SK-N-SH treated with all-trans-retinoic acid at 6 μM for 48 hours (cell line): ENCODE results near the gene LMF1.

Experiments
- ATAC-seq: fragments of 200-7000 bp; cut with Tn5 transposase; 3 replicates; pipeline ENCODE4 v1.9.1; 2020; ENCODE audit warnings: mild to moderate bottlenecking, moderate library complexity
- ARNTL ChIP-seq: fragments of 450-650 bp; formaldehyde crosslinking; IDR thresholded peaks from 2 replicates; pipeline ENCODE4 v1.5.0; 2020; ENCODE audit warnings: low read depth, mild to moderate bottlenecking, moderate library complexity, borderline replicate concordance
- BACH2 ChIP-seq: fragments of 250-450 bp; sonication (Bioruptor Pico); IDR thresholded peaks from 2 replicates; pipeline ENCODE4 v1.9.0; 2021; ENCODE audit warnings: mild to moderate bottlenecking, borderline replicate concordance
- CSDC2 ChIP-seq: fragments of 250-450 bp; sonication (Bioruptor Pico); IDR thresholded peaks from 2 replicates; pipeline ENCODE4 v1.5.0; 2020; ENCODE audit warnings: mild to moderate bottlenecking, moderate library complexity
- CSRNP3 ChIP-seq: fragments of 250-450 bp; sonication (Bioruptor Pico); IDR thresholded peaks from 2 replicates; pipeline ENCODE4 v1.5.1; 2021; ENCODE audit warnings: mild to moderate bottlenecking, moderate library complexity
- ESRRG ChIP-seq: fragments of 250-450 bp; sonication (Bioruptor Pico); IDR thresholded peaks from 2 replicates; pipeline ENCODE4 v1.6.1; 2021; ENCODE audit warnings: mild to moderate bottlenecking
- ISL1 ChIP-seq: fragments of 250-450 bp; sonication (Bioruptor Pico); IDR thresholded peaks from 2 replicates; pipeline ENCODE4 v2.1.2; 2022; ENCODE audit warnings: mild to moderate bottlenecking, moderate library complexity
- OSR1 ChIP-seq: fragments of 250-450 bp; sonication (Bioruptor Pico); IDR thresholded peaks from 2 replicates; pipeline ENCODE4 v1.8.0; 2022; ENCODE audit warnings: moderate library complexity, mild to moderate bottlenecking, inconsistent platforms
- POU6F1 ChIP-seq: fragments of 250-450 bp; sonication (Bioruptor Pico); IDR thresholded peaks from 2 replicates; pipeline ENCODE4 v1.8.0; 2021; ENCODE audit warnings: low read depth, mild to moderate bottlenecking, moderate library complexity, borderline replicate concordance
- PPARA ChIP-seq: fragments of 250-450 bp; sonication (Bioruptor Pico); IDR thresholded peaks from 2 replicates; pipeline ENCODE4 v1.5.0; 2020; ENCODE audit warnings: mild to moderate bottlenecking, borderline replicate concordance
- RARB ChIP-seq: fragments of 250-450 bp; sonication (Bioruptor Pico); IDR thresholded peaks from 2 replicates; pipeline ENCODE4 v1.8.0; 2021; ENCODE audit warnings: mild to moderate bottlenecking, moderate library complexity
- SNAI2 ChIP-seq: fragments of 250-450 bp; sonication (Bioruptor Pico); IDR thresholded peaks from 2 replicates; pipeline ENCODE4 v1.5.0; 2020; ENCODE audit warnings: mild to moderate bottlenecking, moderate library complexity
- TOX ChIP-seq: fragments of 250-450 bp; sonication (Bioruptor Pico); IDR thresholded peaks from 2 replicates; pipeline ENCODE4 v1.8.0; 2021; ENCODE audit warnings: mild to moderate bottlenecking, moderate library complexity, borderline replicate concordance
- TSHZ2 ChIP-seq: fragments of 250-450 bp; sonication (Bioruptor Pico); IDR thresholded peaks from 2 replicates; pipeline ENCODE4 v1.5.0; 2020; ENCODE audit warnings: mild to moderate bottlenecking, moderate library complexity
- ZC3H10 ChIP-seq: fragments of 250-450 bp; sonication (Bioruptor Pico); IDR thresholded peaks from 2 replicates; pipeline ENCODE4 v1.5.1; 2021; ENCODE audit warnings: mild to moderate bottlenecking, moderate library complexity
- ZFP3 ChIP-seq: fragments of 250-450 bp; sonication (Bioruptor Pico); IDR thresholded peaks from 2 replicates; pipeline ENCODE4 v1.5.0; 2020; ENCODE audit warnings: mild to moderate bottlenecking, moderate library complexity
- ZFP30 ChIP-seq: fragments of 450-650 bp; formaldehyde crosslinking; IDR thresholded peaks from 2 replicates; pipeline ENCODE4 v1.5.0; 2022; ENCODE audit warnings: mild to moderate bottlenecking, moderate library complexity
- ZNF70 ChIP-seq: fragments of 450-650 bp; formaldehyde crosslinking; IDR thresholded peaks from 2 replicates; pipeline ENCODE4 v1.5.0; 2020; ENCODE audit warnings: mild to moderate bottlenecking, moderate library complexity
- ZNF8 ChIP-seq: fragments of 450-650 bp; formaldehyde crosslinking; IDR thresholded peaks from 2 replicates; pipeline ENCODE4 v1.5.0; 2020; ENCODE audit warnings: mild to moderate bottlenecking, moderate library complexity
- TF ChIP-seq, protein P1 (sequence below): fragments of 250-450 bp; sonication (Bioruptor Pico); IDR thresholded peaks from 2 replicates; pipeline ENCODE4 v1.8.0; 2020; ENCODE audit warnings: mild to moderate bottlenecking, moderate library complexity, borderline replicate concordance
- TF ChIP-seq, protein P2 (sequence below): fragments of 250-450 bp; sonication (Bioruptor Pico); IDR thresholded peaks from 2 replicates; pipeline ENCODE4 v1.5.1; 2020; ENCODE audit warnings: low read depth, mild to moderate bottlenecking, moderate library complexity

The LMF1 gene

DNA sequence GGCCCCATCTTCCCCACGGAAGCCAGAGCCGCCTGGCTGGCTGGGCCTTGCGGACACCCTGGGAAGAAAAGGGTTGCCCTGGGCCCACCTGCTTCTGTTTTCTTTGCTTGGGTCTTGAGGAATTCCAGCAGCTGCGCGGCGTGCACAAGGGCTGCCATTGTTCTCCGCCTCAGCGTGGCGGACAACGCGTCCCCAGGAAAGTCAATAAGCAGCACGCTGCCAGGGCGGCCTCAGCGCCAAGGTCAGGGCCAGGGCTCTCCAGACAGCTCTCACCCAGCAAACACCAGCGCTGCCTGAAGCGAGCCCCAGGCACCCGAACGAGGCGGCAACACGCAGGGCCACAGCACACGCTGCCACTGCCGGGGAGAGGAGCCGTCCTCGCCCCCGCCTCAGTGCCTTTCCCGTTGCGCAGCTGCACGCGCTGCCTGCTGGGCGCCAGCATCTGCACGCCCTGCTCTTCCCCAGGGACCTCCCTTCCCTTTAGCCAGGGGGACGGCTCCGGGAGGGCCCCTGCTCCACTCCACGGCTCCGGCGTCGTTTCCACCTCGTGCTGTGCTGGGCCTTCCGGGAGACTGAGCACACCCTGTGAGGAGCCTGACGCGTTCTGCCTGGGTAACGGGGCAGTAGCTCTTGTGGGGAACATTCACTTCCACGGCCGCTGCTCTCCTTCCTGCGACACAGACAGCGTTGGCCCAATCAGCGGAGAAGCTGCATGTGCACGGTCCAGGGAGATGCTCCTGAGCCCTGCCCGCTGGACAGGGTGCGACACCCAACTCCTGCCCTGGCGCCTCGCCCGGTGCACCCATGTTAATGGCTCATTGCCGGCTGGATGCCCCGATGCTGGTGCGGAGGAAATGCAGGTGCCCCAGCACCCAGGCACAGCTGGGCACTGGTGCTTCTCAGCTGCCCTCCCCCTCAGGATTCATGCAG lies 57.8 kb downstream of the LMF1 start:
- TF ChIP-seq ZNF8 (CRISPR knock-in tag), result no peak
- no peak for TF ChIP-seq ISL1 (CRISPR knock-in tag)
- no peak for TF ChIP-seq SNAI2 (CRISPR knock-in tag)
- TF ChIP-seq CSDC2, result no peak
- no peak for TF ChIP-seq ESRRG (CRISPR knock-in tag)
- TF ChIP-seq ZC3H10 (CRISPR knock-in tag), result no peak
- TF ChIP-seq BACH2 (CRISPR knock-in tag), result no peak
- no peak for TF ChIP-seq PPARA (CRISPR knock-in tag)
- no peak for TF ChIP-seq CSRNP3 (CRISPR knock-in tag)
- no peak for TF ChIP-seq TOX (CRISPR knock-in tag)
- no peak for TF ChIP-seq RARB (CRISPR knock-in tag)
- no peak for TF ChIP-seq ZNF70 (CRISPR knock-in tag)
- no peak for TF ChIP-seq TSHZ2 (CRISPR knock-in tag)
- TF ChIP-seq ZFP30 (CRISPR knock-in tag), result no peak
- TF ChIP-seq, all 23 proteins: peak for 0
- no peak for ATAC-seq

DNA sequence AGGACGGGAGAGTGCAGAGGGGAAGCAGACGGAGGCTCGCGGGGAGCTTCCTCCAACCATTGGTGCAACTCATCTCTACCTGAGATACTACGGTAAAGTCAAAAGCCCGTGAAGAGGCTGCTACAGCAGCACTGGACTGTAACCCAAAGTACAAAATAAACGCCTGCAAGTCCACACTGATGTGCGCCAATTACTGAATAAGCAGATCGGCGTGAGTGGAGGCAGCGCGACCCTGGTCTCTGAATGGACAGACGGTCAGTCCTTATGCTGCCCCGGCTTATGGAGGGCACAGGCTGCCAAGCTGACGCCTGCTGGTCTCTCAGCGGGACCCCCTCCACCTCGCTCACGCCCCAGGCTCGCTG lies 58.5 kb downstream of the LMF1 start:
- TF ChIP-seq ZC3H10 (CRISPR knock-in tag) (no peak), TOX (CRISPR knock-in tag) (no peak), CSRNP3 (CRISPR knock-in tag) (no peak), ZFP3 (no peak), RARB (CRISPR knock-in tag) (no peak), BACH2 (CRISPR knock-in tag) (no peak), ZNF8 (CRISPR knock-in tag) (no peak), ZFP30 (CRISPR knock-in tag) (no peak), TSHZ2 (CRISPR knock-in tag) (no peak), ZNF70 (CRISPR knock-in tag) (no peak), OSR1 (CRISPR knock-in tag) (no peak), ARNTL (CRISPR knock-in tag) (no peak), POU6F1 (no peak), PPARA (CRISPR knock-in tag) (no peak)
- TF ChIP-seq, protein P1, sequence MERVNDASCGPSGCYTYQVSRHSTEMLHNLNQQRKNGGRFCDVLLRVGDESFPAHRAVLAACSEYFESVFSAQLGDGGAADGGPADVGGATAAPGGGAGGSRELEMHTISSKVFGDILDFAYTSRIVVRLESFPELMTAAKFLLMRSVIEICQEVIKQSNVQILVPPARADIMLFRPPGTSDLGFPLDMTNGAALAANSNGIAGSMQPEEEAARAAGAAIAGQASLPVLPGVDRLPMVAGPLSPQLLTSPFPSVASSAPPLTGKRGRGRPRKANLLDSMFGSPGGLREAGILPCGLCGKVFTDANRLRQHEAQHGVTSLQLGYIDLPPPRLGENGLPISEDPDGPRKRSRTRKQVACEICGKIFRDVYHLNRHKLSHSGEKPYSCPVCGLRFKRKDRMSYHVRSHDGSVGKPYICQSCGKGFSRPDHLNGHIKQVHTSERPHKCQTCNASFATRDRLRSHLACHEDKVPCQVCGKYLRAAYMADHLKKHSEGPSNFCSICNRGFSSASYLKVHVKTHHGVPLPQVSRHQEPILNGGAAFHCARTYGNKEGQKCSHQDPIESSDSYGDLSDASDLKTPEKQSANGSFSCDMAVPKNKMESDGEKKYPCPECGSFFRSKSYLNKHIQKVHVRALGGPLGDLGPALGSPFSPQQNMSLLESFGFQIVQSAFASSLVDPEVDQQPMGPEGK (CRISPR knock-in tag), result no peak
- TF ChIP-seq, protein P2, sequence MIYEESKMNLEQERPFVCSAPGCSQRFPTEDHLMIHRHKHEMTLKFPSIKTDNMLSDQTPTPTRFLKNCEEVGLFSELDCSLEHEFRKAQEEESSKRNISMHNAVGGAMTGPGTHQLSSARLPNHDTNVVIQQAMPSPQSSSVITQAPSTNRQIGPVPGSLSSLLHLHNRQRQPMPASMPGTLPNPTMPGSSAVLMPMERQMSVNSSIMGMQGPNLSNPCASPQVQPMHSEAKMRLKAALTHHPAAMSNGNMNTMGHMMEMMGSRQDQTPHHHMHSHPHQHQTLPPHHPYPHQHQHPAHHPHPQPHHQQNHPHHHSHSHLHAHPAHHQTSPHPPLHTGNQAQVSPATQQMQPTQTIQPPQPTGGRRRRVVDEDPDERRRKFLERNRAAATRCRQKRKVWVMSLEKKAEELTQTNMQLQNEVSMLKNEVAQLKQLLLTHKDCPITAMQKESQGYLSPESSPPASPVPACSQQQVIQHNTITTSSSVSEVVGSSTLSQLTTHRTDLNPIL, result no peak
- no peak for ATAC-seq
